Astrocyte (in vitro differentiated cells and primary cell): ENCODE results near the gene LCK.

Experiments used
- CTCF ChIP-seq: IDR thresholded peaks from 2 replicates; pipeline ENCODE4 v1.5.1; 2011; ENCODE audit warnings: low read depth, mild to moderate bottlenecking, inconsistent platforms, low read length, moderate library complexity; ENCODE audit not compliant: insufficient read depth
- EZH2 ChIP-seq: IDR thresholded peaks from 2 replicates; pipeline ENCODE4 v1.6.1; 2012; ENCODE audit warnings: mild to moderate bottlenecking, low read length, inconsistent platforms; ENCODE audit not compliant: insufficient read depth

GRCh38 chr1:32205401-32206370 lies 45.4 kb upstream of the LCK start, which contains the start of gene IQCC:
- no peak for TF ChIP-seq CTCF
- no peak for TF ChIP-seq EZH2
